Measurements from ENCODE around the gene SDHA.

- TF ChIP-seq CTCF (IDR thresholded peaks at IDR 0.05) = no peak
- no peak for TF ChIP-seq ZFX (IDR thresholded peaks at IDR 0.05; ENCODE audit: borderline replicate concordance)
Observed at GRCh38 chr5:207599-207998, 10.5 kb upstream of the SDHA start.

All from 22Rv1 (cell line).